ENCODE measurements around the gene SLMAP.

DNA sequence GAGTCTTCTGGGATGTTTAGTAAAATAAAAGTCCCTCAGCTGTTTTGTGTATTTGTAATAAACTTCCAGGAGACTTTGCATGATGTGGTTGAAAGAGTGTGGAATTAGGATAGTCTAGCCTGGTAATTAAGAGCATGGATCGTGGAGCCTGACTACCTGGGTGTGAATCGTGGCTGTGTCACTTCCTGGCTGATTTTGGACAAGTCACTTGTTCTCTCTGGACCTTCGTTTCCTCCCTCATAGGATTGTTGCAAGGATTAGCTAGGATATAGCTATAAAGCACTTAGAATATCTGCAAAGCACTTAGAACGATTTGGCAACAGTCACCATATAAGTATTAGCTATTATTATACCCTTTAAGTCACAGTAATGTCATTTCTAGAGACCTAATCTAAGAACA lies 40.2 kb downstream of the SLMAP start:
- TF ChIP-seq POLR2AphosphoS5 (IDR thresholded peaks at IDR 0.05) = no peak
- TF ChIP-seq, protein P1, sequence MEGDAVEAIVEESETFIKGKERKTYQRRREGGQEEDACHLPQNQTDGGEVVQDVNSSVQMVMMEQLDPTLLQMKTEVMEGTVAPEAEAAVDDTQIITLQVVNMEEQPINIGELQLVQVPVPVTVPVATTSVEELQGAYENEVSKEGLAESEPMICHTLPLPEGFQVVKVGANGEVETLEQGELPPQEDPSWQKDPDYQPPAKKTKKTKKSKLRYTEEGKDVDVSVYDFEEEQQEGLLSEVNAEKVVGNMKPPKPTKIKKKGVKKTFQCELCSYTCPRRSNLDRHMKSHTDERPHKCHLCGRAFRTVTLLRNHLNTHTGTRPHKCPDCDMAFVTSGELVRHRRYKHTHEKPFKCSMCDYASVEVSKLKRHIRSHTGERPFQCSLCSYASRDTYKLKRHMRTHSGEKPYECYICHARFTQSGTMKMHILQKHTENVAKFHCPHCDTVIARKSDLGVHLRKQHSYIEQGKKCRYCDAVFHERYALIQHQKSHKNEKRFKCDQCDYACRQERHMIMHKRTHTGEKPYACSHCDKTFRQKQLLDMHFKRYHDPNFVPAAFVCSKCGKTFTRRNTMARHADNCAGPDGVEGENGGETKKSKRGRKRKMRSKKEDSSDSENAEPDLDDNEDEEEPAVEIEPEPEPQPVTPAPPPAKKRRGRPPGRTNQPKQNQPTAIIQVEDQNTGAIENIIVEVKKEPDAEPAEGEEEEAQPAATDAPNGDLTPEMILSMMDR (IDR thresholded peaks at IDR 0.05) = no peak
- TF ChIP-seq POLR2A (IDR thresholded peaks at IDR 0.05) = no peak

Data from suprapubic skin (tissue), 4 donors.